RWPE2 (cell line): ENCODE results near the gene NXF1.

Experiments used
- ATAC-seq: fragments of 200-7000 bp; cut with Tn5 transposase; 3 replicates; pipeline ENCODE4 v1.9.1; 2021; ENCODE audit warnings: low read depth
- DNase-seq: peaks from one replicate; pipeline ENCODE4 v3.0.0-alpha.2; 2020; ENCODE audit warnings: low spot score
- H3K27ac ChIP-seq: fragments of 450-650 bp; 2 replicates; pipeline ENCODE4 v1.5.1; 2017; ENCODE audit warnings: mild to moderate bottlenecking; ENCODE audit not compliant: poor library complexity, severe bottlenecking
- H3K27me3 ChIP-seq: fragments of 250-450 bp; sonication (Bioruptor Pico); 2 replicates; pipeline ENCODE4 v1.5.1; 2021; ENCODE audit warnings: mild to moderate bottlenecking, moderate library complexity; ENCODE audit not compliant: insufficient read depth, poor library complexity, severe bottlenecking
- H3K36me3 ChIP-seq: fragments of 250-450 bp; sonication (Bioruptor Pico); 2 replicates; pipeline ENCODE4 v1.5.1; 2020; ENCODE audit warnings: low read depth, mild to moderate bottlenecking, moderate library complexity
- H3K4me1 ChIP-seq: fragments of 250-450 bp; sonication (Bioruptor Pico); 2 replicates; pipeline ENCODE4 v1.5.1; 2021; ENCODE audit warnings: mild to moderate bottlenecking, moderate library complexity; ENCODE audit not compliant: insufficient read depth, poor library complexity, severe bottlenecking
- H3K4me3 ChIP-seq: fragments of 250-450 bp; sonication (Bioruptor Pico); 2 replicates; pipeline ENCODE4 v1.5.1; 2021; ENCODE audit warnings: mild to moderate bottlenecking, moderate library complexity; ENCODE audit not compliant: severe bottlenecking
- H3K9me3 ChIP-seq: fragments of 250-450 bp; sonication (Bioruptor Pico); 2 replicates; pipeline ENCODE4 v1.5.1; 2021; ENCODE audit warnings: mild to moderate bottlenecking, moderate library complexity; ENCODE audit not compliant: severe bottlenecking
- CTCF ChIP-seq: fragments of 450-650 bp; IDR thresholded peaks from one replicate; pipeline ENCODE4 v1.5.1; 2017; ENCODE audit warnings: mild to moderate bottlenecking, moderate library complexity; ENCODE audit not compliant: poor library complexity, severe bottlenecking

NXF1 gene

GRCh38 chr11:62851807-62852522, 46.7 kb upstream of the NXF1 start:
- H3K4me1 ChIP-seq: peaks cover 12% of the 10 kb centered on the region
- TF ChIP-seq CTCF: no peak
- DNase-seq (no peak), ATAC-seq (peak; percentile 8; the same call in 2 of the 3 replicates)
- H3K36me3 ChIP-seq: peaks cover 41% of the 10 kb centered on the region
- H3K9me3 ChIP-seq: no peaks in the 10 kb centered on the region
- H3K27ac ChIP-seq: peak overlapping the region; percentile 84
- H3K27me3 ChIP-seq: no peaks in the 10 kb centered on the region
- no peak overlapping the region for H3K4me3 ChIP-seq

GRCh38 chr11:62850911-62851806, 45.9 kb upstream of the NXF1 start:
- Histone ChIP-seq H3K4me3 (no peak overlapping the region), H3K4me1 (peaks cover 10% of the 10 kb centered on the region), H3K27me3 (no peaks in the 10 kb centered on the region), H3K27ac (peak overlapping the region; percentile 84), H3K9me3 (no peaks in the 10 kb centered on the region), H3K36me3 (peaks cover 40% of the 10 kb centered on the region)
- ATAC-seq: peak; percentile 37
- peak; percentile 4 for TF ChIP-seq CTCF
- no peak for DNase-seq

- no peaks in the 10 kb centered on the region for H3K27me3 ChIP-seq
- no peak for TF ChIP-seq CTCF
- no peaks in the 10 kb centered on the region for H3K4me1 ChIP-seq
- peaks cover 12% of the 10 kb centered on the region for H3K36me3 ChIP-seq
- ATAC-seq: no peak
- DNase-seq: no peak
- no peak overlapping the region for H3K4me3 ChIP-seq
- no peak overlapping the region for H3K27ac ChIP-seq
- H3K9me3 ChIP-seq: no peaks in the 10 kb centered on the region
Measured at GRCh38 chr11:62847767-62848314, 42.6 kb upstream of the NXF1 start.

GRCh38 chr11:62846177-62846576, 40.9 kb upstream of the NXF1 start:
- Histone ChIP-seq H3K4me1 (peaks cover 6% of the 10 kb centered on the region), H3K27ac (no peak overlapping the region), H3K36me3 (no peaks in the 10 kb centered on the region), H3K27me3 (no peaks in the 10 kb centered on the region), H3K4me3 (no peak overlapping the region), H3K9me3 (no peaks in the 10 kb centered on the region)
- ATAC-seq (no peak), DNase-seq (no peak)
- no peak for TF ChIP-seq CTCF
